Osteoblast (primary cell): ENCODE measurements around the gene TXNL4B. TPM values are rescaled to one million over a fixed set of nuclear protein-coding genes. Genes with fewer than 3 reads are reported as not detected.
A peak's percentile ranks its signal among the peaks of the same experiment; 100 is the strongest.

Experiments used
- DNase-seq: peaks from one replicate; pipeline ENCODE4 v3.0.0; 2011; ENCODE audit warnings: low spot score, mixed read lengths; ENCODE audit not compliant: insufficient read length; ENCODE audit errors: missing footprints
- H2AFZ ChIP-seq: 2 replicates; pipeline ENCODE4 v1.6.0; 2011; ENCODE audit warnings: mild to moderate bottlenecking, low read length
- H3K27ac ChIP-seq: 2 replicates; pipeline ENCODE4 v1.5.1; 2011; ENCODE audit warnings: mild to moderate bottlenecking, low read depth, low read length, moderate library complexity
- H3K27me3 ChIP-seq: 2 replicates; pipeline ENCODE4 v1.6.0; 2012; ENCODE audit warnings: mild to moderate bottlenecking, control low read depth, inconsistent platforms, low read length, moderate library complexity; ENCODE audit not compliant: insufficient read depth
- H3K36me3 ChIP-seq: 2 replicates; pipeline ENCODE4 v1.5.1; 2011; ENCODE audit warnings: mild to moderate bottlenecking, low read length, control low read depth, moderate library complexity; ENCODE audit not compliant: insufficient read depth
- H3K4me1 ChIP-seq: 2 replicates; pipeline ENCODE4 v1.5.1; 2011; ENCODE audit warnings: mild to moderate bottlenecking, low read length, control low read depth, moderate library complexity; ENCODE audit not compliant: insufficient read depth
- H3K4me2 ChIP-seq: 2 replicates; pipeline ENCODE4 v1.6.0; 2011; ENCODE audit warnings: mild to moderate bottlenecking, low read length; ENCODE audit not compliant: insufficient read depth
- H3K4me3 ChIP-seq: fragments of 200-600 bp; sonication (generic); 3 replicates; pipeline ENCODE4 v1.5.1; 2012; ENCODE audit warnings: mild to moderate bottlenecking, low read length, inconsistent platforms; ENCODE audit not compliant: insufficient read depth
- H3K79me2 ChIP-seq: 2 replicates; pipeline ENCODE4 v1.6.0; 2012; ENCODE audit warnings: mild to moderate bottlenecking, low read length, control low read depth, inconsistent platforms; ENCODE audit not compliant: insufficient read depth
- H3K9me3 ChIP-seq: 2 replicates; pipeline ENCODE4 v1.5.1; 2011; ENCODE audit warnings: low read depth, low read length, control low read depth
- H4K20me1 ChIP-seq: 2 replicates; pipeline ENCODE4 v1.6.0; 2012; ENCODE audit warnings: mild to moderate bottlenecking, low read length, control low read depth; ENCODE audit not compliant: insufficient read depth
- CTCF ChIP-seq: IDR thresholded peaks from 2 replicates; pipeline ENCODE4 v1.5.1; 2011; ENCODE audit warnings: mild to moderate bottlenecking, low read depth, low read length, moderate library complexity; ENCODE audit errors: extremely low read depth
- total RNA-seq: library from RNA; depleted of rRNA; stranded (reverse); fragments of >200 nt; gene quantifications from 2 replicates; pipeline ENCODE4 v1.2.3, GENCODE V29; 2012

TXNL4B gene
- total RNA-seq, 1 donor, result 12.3 TPM

- Histone ChIP-seq H3K79me2 (peaks cover 42% of the 10 kb centered on the region), H3K4me1 (peaks cover 12% of the 10 kb centered on the region), H2AFZ (no peak overlapping the region), H3K9me3 (no peaks in the 10 kb centered on the region), H4K20me1 (peaks cover 22% of the 10 kb centered on the region), H3K36me3 (peaks cover 71% of the 10 kb centered on the region), H3K27ac (no peak overlapping the region), H3K4me2 (no peak overlapping the region), H3K4me3 (no peak overlapping the region), H3K27me3 (no peaks in the 10 kb centered on the region)
- no peak for TF ChIP-seq CTCF
- no peak for DNase-seq
Measured at GRCh38 chr16:72098936-72099335, 5.5 kb upstream of the TXNL4B start.

GRCh38 chr16:72094266-72094610 is 818 bp upstream of the TXNL4B start:
- peaks cover 82% of the 10 kb centered on the region for H3K79me2 ChIP-seq
- peaks cover 16% of the 10 kb centered on the region for H3K4me1 ChIP-seq
- H3K27me3 ChIP-seq, result no peaks in the 10 kb centered on the region
- H3K36me3 ChIP-seq, result peaks cover 38% of the 10 kb centered on the region
- peak overlapping the region; percentile 88 for H3K4me3 ChIP-seq
- DNase-seq, result peak; percentile 88
- H3K4me2 ChIP-seq, result peak overlapping the region; percentile 85
- H2AFZ ChIP-seq, result peak overlapping the region; percentile 93
- no peak for TF ChIP-seq CTCF
- peak overlapping the region; percentile 72 for H3K27ac ChIP-seq
- peaks cover 22% of the 10 kb centered on the region for H4K20me1 ChIP-seq
- no peaks in the 10 kb centered on the region for H3K9me3 ChIP-seq

GRCh38 chr16:72092832-72093447 is 480 bp downstream of the TXNL4B start:
- peak; percentile 92 for DNase-seq
- Histone ChIP-seq H3K4me1 (peaks cover 16% of the 10 kb centered on the region), H3K4me2 (peak overlapping the region; percentile 67), H3K27me3 (no peaks in the 10 kb centered on the region), H3K79me2 (peaks cover 77% of the 10 kb centered on the region), H2AFZ (peak overlapping the region; percentile 92), H3K36me3 (peaks cover 42% of the 10 kb centered on the region), H3K9me3 (no peaks in the 10 kb centered on the region), H3K27ac (peak overlapping the region; percentile 72), H3K4me3 (peak overlapping the region; percentile 88), H4K20me1 (peaks cover 14% of the 10 kb centered on the region)
- TF ChIP-seq CTCF, result no peak

- Histone ChIP-seq H3K4me3 (no peak overlapping the region), H3K27me3 (no peaks in the 10 kb centered on the region), H3K27ac (no peak overlapping the region), H3K4me1 (peaks cover 16% of the 10 kb centered on the region), H2AFZ (no peak overlapping the region), H3K79me2 (peaks cover 62% of the 10 kb centered on the region), H4K20me1 (peaks cover 14% of the 10 kb centered on the region), H3K9me3 (no peaks in the 10 kb centered on the region), H3K4me2 (no peak overlapping the region), H3K36me3 (peaks cover 40% of the 10 kb centered on the region)
- no peak for TF ChIP-seq CTCF
- peak; percentile 19 for DNase-seq
Measured at GRCh38 chr16:72091217-72091616, 2.2 kb downstream of the TXNL4B start.
